Astrocyte of the spinal cord (primary cell): Measurements from ENCODE around the gene TEAD2.
A peak's percentile ranks its signal among the peaks of the same experiment; 100 is the strongest.

ENCODE experiments used
- DNase-seq: peaks from one replicate; pipeline ENCODE4 v3.0.0; 2011; ENCODE audit warnings: low read depth, low spot score
- H3K4me3 ChIP-seq: 2 replicates; pipeline ENCODE4 v1.5.1; 2011; ENCODE audit warnings: low read depth, mild to moderate bottlenecking, low read length, moderate library complexity
- CTCF ChIP-seq: IDR thresholded peaks from 2 replicates; pipeline ENCODE4 v1.5.1; 2012; ENCODE audit warnings: low read depth, mild to moderate bottlenecking, low read length, inconsistent platforms
- in situ Hi-C: cut with HindIII; loops from 2 replicates; pipeline ENCODE4 v1.10.0; 2017; ENCODE audit warnings: low sequenced_read_pairs

TEAD2 gene

GRCh38 chr19:49368711-49369358 is 6.6 kb upstream of the TEAD2 start:
- no peak overlapping the region for H3K4me3 ChIP-seq
- no peak for TF ChIP-seq CTCF
- in situ Hi-C loops, result no loop called here
- no peak for DNase-seq

GRCh38 chr19:49366110-49366509 is 3.9 kb upstream of the TEAD2 start:
- no peak for TF ChIP-seq CTCF
- no peak overlapping the region for H3K4me3 ChIP-seq
- DNase-seq, result no peak
- in situ Hi-C loops, result no loop called here

- in situ Hi-C loops, result no loop called here
- no peak for DNase-seq
- H3K4me3 ChIP-seq, result peak overlapping the region; percentile 26
- no peak for TF ChIP-seq CTCF
These were observed 2.0 kb upstream of the TEAD2 start for GRCh38 chr19:49364083-49364737.

GRCh38 chr19:49363268-49364082 is 1.3 kb upstream of the TEAD2 start, which contains the start of gene DKKL1:
TSS of gene DKKL1 (plus strand) at chr19:49363877. CDS start at chr19:49363999, 122 bp downstream.
- H3K4me3 ChIP-seq, result peak within 1 kb of the TSS; percentile 96
- in situ Hi-C loops, result no loop called here
- no peak for TF ChIP-seq CTCF
- DNase-seq, result peak; percentile 99

GRCh38 chr19:49362929-49363267 is 682 bp upstream of the TEAD2 start:
- H3K4me3 ChIP-seq, result peak overlapping the region; percentile 96
- in situ Hi-C loops, result no loop called here
- no peak for DNase-seq
- no peak for TF ChIP-seq CTCF

GRCh38 chr19:49361438-49362047 is 673 bp downstream of the TEAD2 start:
- peak overlapping the region; percentile 96 for H3K4me3 ChIP-seq
- TF ChIP-seq CTCF, result no peak
- DNase-seq, result peak; percentile 89
- in situ Hi-C loops, result no loop called here
